Fibroblast of pulmonary artery (primary cell): ENCODE measurements around the gene ANO5.

Experiments used
- DNase-seq: peaks from one replicate; pipeline ENCODE4 v3.0.0-alpha.2; 2010; ENCODE audit warnings: low read depth
- H3K4me3 ChIP-seq: replicated peaks from 2 replicates; pipeline ENCODE4 v1.5.1; 2011; ENCODE audit warnings: low read depth, mild to moderate bottlenecking, control low read depth, low read length, moderate library complexity
- TF ChIP-seq, protein P1 (sequence below): IDR thresholded peaks from 2 replicates; pipeline ENCODE4 v1.5.1; 2011; ENCODE audit warnings: mild to moderate bottlenecking, control low read depth, low read length, inconsistent platforms; ENCODE audit errors: missing control alignments

ANO5 gene

DNA sequence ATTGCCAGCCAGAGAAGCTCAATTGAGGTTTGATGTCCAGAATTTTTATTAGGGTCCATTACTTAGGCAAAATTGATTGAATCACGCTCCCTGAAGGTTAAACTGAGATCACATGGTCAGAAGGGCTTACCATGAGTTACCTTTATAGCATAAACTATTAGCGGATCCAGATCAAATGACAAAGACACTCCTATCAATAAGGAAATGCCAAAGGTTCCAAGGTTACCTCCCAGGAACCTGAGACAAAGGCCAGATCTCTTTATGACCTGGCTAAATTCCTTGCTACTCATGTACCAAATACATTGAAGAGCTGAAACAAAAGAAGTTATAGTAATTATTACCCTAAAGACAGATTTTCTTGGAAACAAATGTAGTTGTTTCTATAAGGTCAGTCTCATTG is 27.8 kb upstream of the ANO5 start:
- H3K4me3 ChIP-seq, result no peak overlapping the region
- TF ChIP-seq, protein P1, sequence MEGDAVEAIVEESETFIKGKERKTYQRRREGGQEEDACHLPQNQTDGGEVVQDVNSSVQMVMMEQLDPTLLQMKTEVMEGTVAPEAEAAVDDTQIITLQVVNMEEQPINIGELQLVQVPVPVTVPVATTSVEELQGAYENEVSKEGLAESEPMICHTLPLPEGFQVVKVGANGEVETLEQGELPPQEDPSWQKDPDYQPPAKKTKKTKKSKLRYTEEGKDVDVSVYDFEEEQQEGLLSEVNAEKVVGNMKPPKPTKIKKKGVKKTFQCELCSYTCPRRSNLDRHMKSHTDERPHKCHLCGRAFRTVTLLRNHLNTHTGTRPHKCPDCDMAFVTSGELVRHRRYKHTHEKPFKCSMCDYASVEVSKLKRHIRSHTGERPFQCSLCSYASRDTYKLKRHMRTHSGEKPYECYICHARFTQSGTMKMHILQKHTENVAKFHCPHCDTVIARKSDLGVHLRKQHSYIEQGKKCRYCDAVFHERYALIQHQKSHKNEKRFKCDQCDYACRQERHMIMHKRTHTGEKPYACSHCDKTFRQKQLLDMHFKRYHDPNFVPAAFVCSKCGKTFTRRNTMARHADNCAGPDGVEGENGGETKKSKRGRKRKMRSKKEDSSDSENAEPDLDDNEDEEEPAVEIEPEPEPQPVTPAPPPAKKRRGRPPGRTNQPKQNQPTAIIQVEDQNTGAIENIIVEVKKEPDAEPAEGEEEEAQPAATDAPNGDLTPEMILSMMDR, result no peak

DNA sequence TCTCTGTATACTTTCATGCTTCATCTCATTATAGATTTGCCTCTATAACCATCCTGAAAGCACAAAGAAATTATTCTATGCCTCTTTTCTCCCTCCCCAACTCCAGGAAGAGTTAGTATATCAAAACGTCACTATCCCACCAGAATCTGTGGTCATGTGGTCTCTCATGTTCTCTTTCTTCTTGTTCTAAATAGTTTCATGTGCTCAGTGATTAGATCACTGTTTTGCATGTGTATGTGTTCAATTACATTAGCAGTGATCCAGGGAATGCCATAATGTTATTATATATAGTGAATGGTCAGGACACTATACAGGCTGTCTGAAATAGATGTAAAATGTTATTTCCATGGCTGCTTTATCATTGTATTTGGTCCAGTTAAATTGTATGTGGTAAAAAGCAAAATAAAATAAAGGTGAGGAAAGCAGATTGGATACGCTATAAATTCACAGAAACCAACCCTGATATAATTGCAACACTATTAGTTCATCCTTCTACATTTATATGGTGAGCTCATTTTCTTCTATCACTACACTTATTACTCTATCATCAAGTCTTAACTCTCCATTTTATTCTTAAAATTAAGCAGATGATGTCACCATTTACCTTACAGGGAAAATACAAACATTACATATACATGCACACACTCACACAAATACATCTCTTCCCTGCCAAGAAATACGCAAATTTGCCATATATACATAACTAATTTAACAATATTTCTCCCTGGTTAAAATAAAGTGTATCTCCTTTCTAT is 26.9 kb upstream of the ANO5 start:
- no peak overlapping the region for H3K4me3 ChIP-seq
- DNase-seq, result no peak
- TF ChIP-seq, protein P1, result no peak

More for the DNA sequence above, 27.8 kb upstream of the ANO5 start:
- no peak for DNase-seq

DNA sequence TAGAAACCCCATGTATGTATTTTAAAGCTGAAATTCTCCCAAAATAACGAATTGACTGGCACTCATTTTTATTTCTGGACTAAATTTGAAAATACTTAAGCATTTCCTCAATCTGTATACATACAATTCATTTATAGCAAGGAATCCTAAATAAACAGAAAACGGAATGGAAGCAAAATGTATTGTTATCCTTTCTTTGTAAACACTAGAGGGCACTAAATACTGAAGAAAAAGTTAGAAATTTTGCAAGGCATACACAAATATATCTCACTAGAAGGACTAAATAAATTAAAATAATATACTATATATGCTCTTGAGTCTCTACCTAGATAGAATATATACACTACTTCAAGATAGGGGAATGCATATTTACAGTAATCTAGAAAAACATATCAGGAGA is 23.1 kb upstream of the ANO5 start:
- peak; percentile 9 for DNase-seq
- TF ChIP-seq, protein P1, result peak; percentile 39
- H3K4me3 ChIP-seq, result no peak overlapping the region

DNA sequence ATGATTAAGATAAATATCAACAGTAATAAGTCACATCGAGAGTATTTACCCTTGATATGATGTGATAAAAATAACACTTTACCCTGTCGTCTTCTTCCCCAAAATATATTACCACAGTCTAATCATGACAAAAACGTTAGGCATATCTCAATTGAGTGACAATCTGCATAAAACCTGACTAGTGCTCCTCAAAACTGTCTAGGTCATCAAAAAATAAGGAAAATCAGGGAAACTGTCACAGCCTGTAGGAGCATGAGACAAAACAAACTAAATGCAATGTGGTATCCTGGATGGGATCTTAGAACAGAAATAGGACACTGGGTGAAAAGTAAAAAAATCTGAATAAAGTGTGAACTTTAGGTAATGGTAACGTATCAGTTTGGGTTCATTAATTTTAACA is 19.4 kb upstream of the ANO5 start:
- DNase-seq, result no peak
- H3K4me3 ChIP-seq, result no peak overlapping the region
- TF ChIP-seq, protein P1, result no peak

DNA sequence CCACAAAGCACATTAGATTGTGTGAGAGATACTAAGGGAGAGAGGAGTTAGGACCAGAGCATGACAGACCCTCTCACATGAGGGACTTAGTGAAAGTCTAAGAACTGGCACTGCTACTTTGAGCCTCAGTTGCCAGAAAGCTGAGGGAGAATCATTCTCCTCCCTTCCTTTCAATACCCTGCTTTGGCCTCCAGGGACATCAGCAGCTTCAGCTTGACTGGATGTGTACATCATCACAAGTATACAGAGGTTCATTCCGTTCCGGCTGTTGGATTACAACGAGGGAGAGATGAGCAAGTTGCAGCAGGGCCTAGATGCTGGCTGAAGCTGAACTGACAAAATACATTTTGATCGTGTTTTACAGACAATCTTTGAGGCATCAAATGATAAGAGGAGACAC is 15.7 kb upstream of the ANO5 start:
- no peak overlapping the region for H3K4me3 ChIP-seq
- TF ChIP-seq, protein P1, result no peak
- no peak for DNase-seq

DNA sequence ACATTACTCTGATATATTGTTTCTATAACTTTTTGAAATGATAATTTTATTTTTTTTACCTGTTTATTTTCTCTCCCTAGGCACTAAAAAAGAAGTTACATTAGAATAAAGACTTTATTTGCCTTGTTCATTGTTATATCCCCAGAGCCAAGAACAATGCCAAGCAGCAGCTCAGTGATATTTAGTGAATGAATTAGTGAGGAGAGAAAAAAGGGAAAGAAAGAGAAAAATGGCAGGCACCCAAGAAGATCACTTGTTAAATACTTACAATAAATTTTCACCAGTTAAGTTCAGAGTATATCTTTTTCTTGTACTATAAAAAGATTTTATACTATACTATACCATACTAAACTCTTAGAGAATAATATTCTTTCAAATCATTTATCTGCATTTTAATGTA is 13.3 kb upstream of the ANO5 start:
- TF ChIP-seq, protein P1, result no peak
- no peak overlapping the region for H3K4me3 ChIP-seq
- no peak for DNase-seq

DNA sequence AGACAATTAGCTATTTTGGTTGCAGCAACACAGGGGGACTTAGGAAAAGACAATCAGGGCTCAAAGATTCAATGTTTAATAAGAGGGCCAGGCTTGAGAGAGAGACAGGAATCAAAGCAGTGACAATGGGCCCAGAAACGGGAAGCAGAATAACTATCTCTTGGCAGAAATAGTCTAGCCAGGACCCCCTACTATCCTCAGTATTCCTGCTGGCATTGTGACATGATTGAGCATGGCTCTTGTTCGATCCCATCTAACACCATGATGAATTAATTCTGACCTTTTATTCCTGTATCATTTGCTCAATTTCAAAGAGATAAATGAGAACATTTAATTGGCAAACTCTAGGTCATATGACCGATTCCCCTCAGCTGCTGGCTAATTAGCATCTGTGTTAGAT is 12.8 kb upstream of the ANO5 start:
- TF ChIP-seq, protein P1, result no peak
- H3K4me3 ChIP-seq, result no peak overlapping the region
- DNase-seq, result no peak
